Activated T-helper 2 cell treated with anti-CD3 and anti-CD28 coated beads, Interferon-gamma antibody, Interleukin-2, Interleukin-4, amounts not matched to agents 10 μg/mL and 5 μg/mL and 100 μg/mL, durations not matched to agents 14 hours and 24 hours and 36 hours (primary cell): ENCODE results near the gene TEDC1. TPM values are rescaled to one million over a fixed set of nuclear protein-coding genes. Genes with fewer than 3 reads are reported as not detected.

ENCODE experiments used
- DNase-seq: peaks from one replicate; pipeline ENCODE4 v3.0.0; 2021; ENCODE audit warnings: low spot score
- H3K27ac Mint-ChIP-seq: one replicate; pipeline ENCODE4 v1.8.0; 2021; ENCODE audit warnings: mixed read lengths
- H3K27me3 Mint-ChIP-seq: one replicate; pipeline ENCODE4 v1.8.0; 2021; ENCODE audit warnings: low read depth, mixed read lengths
- H3K36me3 Mint-ChIP-seq: one replicate; pipeline ENCODE4 v1.8.0; 2021; ENCODE audit warnings: low read depth, mixed read lengths
- H3K4me1 Mint-ChIP-seq: one replicate; pipeline ENCODE4 v1.8.0; 2021; ENCODE audit warnings: low read depth, mixed read lengths
- H3K4me3 Mint-ChIP-seq: one replicate; pipeline ENCODE4 v1.8.0; 2021; ENCODE audit warnings: low read depth, mild to moderate bottlenecking, moderate library complexity, mixed read lengths
- H3K9me3 Mint-ChIP-seq: one replicate; pipeline ENCODE4 v1.8.0; 2021; ENCODE audit warnings: mixed read lengths
- intact Hi-C: fragments of 100-400 bp; cut with micrococcal nuclease; formaldehyde crosslinking; loops from one replicate; pipeline ENCODE4 v1.15.1; 2023
- total RNA-seq: library from RNA; stranded (reverse); gene quantifications from 2 replicates; pipeline ENCODE4 v1.2.3, GENCODE V29; 2022

The TEDC1 gene
- total RNA-seq, 1 donor from 2014 or later: 38.2 TPM

DNA sequence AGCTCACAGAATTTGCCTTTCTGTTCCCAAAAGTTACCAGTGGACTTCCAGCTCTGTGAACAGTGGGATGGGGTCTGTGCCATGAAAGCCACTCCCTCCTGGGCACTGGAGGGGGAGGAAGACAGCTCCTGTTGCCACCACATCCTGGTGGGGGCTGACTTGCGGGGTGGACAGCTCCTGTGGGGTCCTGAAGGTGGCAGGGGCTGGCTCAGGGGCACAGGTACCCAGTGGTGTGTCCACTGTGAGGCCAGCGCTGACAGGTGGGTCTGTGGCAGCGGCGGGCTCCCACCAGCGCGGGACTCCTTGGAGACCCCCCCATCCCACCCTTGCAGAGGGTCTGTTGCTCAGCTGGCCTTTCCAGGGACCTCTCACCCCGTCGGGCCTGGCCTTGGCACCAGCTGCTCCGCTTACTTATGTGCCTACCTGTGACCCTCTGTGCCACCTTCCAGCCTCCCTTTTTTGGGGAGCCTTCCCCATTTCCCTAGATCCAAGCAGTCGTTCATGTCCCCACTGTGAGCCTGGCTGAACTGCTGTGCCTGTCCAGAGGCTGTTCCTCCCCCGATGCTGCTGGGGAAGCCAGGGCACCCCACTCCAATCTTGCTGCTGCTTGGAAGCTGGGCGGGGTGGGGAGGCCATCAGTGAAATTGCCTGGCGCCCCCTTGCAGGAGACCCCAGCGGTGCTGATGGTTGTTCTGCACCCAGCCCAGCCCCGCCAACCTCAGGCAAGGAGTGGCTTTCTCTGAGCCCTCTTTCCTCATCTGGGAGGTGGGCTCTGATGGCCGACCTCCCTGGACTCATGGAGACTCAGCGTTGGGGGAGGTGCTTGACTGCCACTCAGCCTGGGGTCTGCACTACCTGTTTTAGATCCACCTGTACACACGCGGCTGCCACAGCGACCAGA is 2.2 kb downstream of the TEDC1 start:
- intact Hi-C loops: loop anchor here (5.0 kb wide), 2 partner anchors 176 to 471 kb away; partner anchors contain the start of gene CDCA4
- H3K4me3 Mint-ChIP-seq: no peak overlapping the region

GRCh38 chr14:105493921-105494605 is 3.0 kb downstream of the TEDC1 start:
- H3K27ac Mint-ChIP-seq: no peak overlapping the region
- H3K9me3 Mint-ChIP-seq: no peaks in the 10 kb centered on the region
- DNase-seq: no peak
- H3K4me3 Mint-ChIP-seq: no peak overlapping the region
- peaks cover 11% of the 10 kb centered on the region for H3K4me1 Mint-ChIP-seq
- no peaks in the 10 kb centered on the region for H3K27me3 Mint-ChIP-seq
- peaks cover 6% of the 10 kb centered on the region for H3K36me3 Mint-ChIP-seq
- intact Hi-C loops: loop anchor here (5.0 kb wide), 2 partner anchors 177 to 472 kb away; partner anchors contain the start of gene CDCA4

More for the DNA sequence above, 2.2 kb downstream of the TEDC1 start:
- Mint-ChIP-seq H3K9me3 (no peaks in the 10 kb centered on the region), H3K4me1 (peaks cover 12% of the 10 kb centered on the region), H3K27me3 (no peaks in the 10 kb centered on the region), H3K36me3 (peaks cover 6% of the 10 kb centered on the region), H3K27ac (no peak overlapping the region)
- no peak for DNase-seq

- Mint-ChIP-seq H3K4me3 (no peak overlapping the region), H3K36me3 (peaks cover 2% of the 10 kb centered on the region), H3K27me3 (no peaks in the 10 kb centered on the region), H3K27ac (no peak overlapping the region), H3K9me3 (no peaks in the 10 kb centered on the region), H3K4me1 (peaks cover 6% of the 10 kb centered on the region)
- no peak for DNase-seq
- intact Hi-C loops: loop anchor here (5.0 kb wide), 2 partner anchors 177 to 472 kb away; partner anchors contain the start of gene CDCA4
These were observed 3.5 kb downstream of the TEDC1 start for GRCh38 chr14:105494606-105494929.

- no peaks in the 10 kb centered on the region for H3K9me3 Mint-ChIP-seq
- no peak overlapping the region for H3K4me3 Mint-ChIP-seq
- H3K36me3 Mint-ChIP-seq: no peaks in the 10 kb centered on the region
- intact Hi-C loops: no loop called here
- peaks cover 5% of the 10 kb centered on the region for H3K4me1 Mint-ChIP-seq
- no peak overlapping the region for H3K27ac Mint-ChIP-seq
- peak; percentile 9 for DNase-seq
- no peaks in the 10 kb centered on the region for H3K27me3 Mint-ChIP-seq
These were observed 4.3 kb downstream of the TEDC1 start for GRCh38 chr14:105495101-105495989.

GRCh38 chr14:105495990-105496830 is 5.2 kb downstream of the TEDC1 start:
- Mint-ChIP-seq H3K4me3 (no peak overlapping the region), H3K27ac (no peak overlapping the region), H3K36me3 (no peaks in the 10 kb centered on the region), H3K27me3 (no peaks in the 10 kb centered on the region), H3K9me3 (no peaks in the 10 kb centered on the region), H3K4me1 (peaks cover 5% of the 10 kb centered on the region)
- no peak for DNase-seq
- intact Hi-C loops: no loop called here

DNA sequence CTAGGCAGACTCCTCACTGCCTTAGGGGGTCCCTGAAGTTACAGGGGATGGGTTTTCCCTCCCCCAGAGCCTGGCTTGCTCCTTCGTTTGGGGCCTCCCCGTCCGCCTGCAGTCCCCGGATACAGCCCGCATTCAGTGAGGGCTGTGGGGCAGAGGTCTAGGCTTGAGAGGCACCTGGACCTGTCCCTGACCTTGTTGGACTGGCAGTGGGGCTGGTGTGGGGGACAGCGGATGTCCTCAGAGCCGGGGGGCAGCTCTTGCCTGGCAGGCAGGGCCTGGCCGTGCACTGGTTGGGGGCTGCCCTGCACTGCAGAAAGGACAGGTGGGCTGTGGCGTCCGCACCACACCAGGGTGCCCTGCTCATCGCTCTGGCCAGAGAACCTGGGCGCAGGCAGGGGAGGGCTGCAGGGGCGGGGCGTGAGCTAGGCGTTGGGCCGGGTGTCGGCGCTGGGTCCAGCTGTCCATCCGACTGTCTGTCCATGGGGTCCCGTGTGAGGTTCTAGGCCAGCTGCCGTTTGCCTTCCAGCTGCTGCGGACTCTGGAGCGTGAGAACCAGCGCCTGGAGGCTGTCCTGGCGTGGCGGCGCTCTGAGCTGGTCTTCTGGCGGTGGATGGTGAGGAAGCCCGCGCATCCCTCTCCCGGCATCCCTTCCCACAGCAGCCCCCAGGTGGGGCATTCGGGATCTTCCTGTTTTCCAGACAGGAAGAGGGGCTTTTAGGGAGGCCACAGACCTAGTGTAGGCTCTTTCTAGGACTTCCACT is 6.0 kb downstream of the TEDC1 start:
- no peaks in the 10 kb centered on the region for H3K9me3 Mint-ChIP-seq
- H3K27me3 Mint-ChIP-seq: no peaks in the 10 kb centered on the region
- H3K27ac Mint-ChIP-seq: no peak overlapping the region
- H3K4me3 Mint-ChIP-seq: no peak overlapping the region
- no peaks in the 10 kb centered on the region for H3K36me3 Mint-ChIP-seq
- H3K4me1 Mint-ChIP-seq: peaks cover 2% of the 10 kb centered on the region
- DNase-seq: no peak
- intact Hi-C loops: no loop called here

GRCh38 chr14:105497671-105498429 is 6.8 kb downstream of the TEDC1 start:
- H3K4me3 Mint-ChIP-seq: no peak overlapping the region

GRCh38 chr14:105498430-105499255 is 7.6 kb downstream of the TEDC1 start:
- no peak overlapping the region for H3K4me3 Mint-ChIP-seq
- intact Hi-C loops: no loop called here
- H3K27me3 Mint-ChIP-seq: no peaks in the 10 kb centered on the region
- no peaks in the 10 kb centered on the region for H3K4me1 Mint-ChIP-seq
- H3K27ac Mint-ChIP-seq: no peak overlapping the region
- DNase-seq: no peak
- H3K36me3 Mint-ChIP-seq: no peaks in the 10 kb centered on the region
- H3K9me3 Mint-ChIP-seq: no peaks in the 10 kb centered on the region

More at GRCh38 chr14:105497671-105498429, 6.8 kb downstream of the TEDC1 start:
- Mint-ChIP-seq H3K9me3 (no peaks in the 10 kb centered on the region), H3K36me3 (no peaks in the 10 kb centered on the region), H3K27me3 (no peaks in the 10 kb centered on the region), H3K27ac (no peak overlapping the region), H3K4me1 (no peaks in the 10 kb centered on the region)
- peak; percentile 9 for DNase-seq
- intact Hi-C loops: no loop called here

- H3K36me3 Mint-ChIP-seq: no peaks in the 10 kb centered on the region
- no peaks in the 10 kb centered on the region for H3K4me1 Mint-ChIP-seq
- intact Hi-C loops: no loop called here
- DNase-seq: no peak
- no peak overlapping the region for H3K27ac Mint-ChIP-seq
- no peaks in the 10 kb centered on the region for H3K27me3 Mint-ChIP-seq
- no peaks in the 10 kb centered on the region for H3K9me3 Mint-ChIP-seq
- H3K4me3 Mint-ChIP-seq: no peak overlapping the region
These were observed 8.4 kb downstream of the TEDC1 start for GRCh38 chr14:105499256-105500035.
